NCI-H1694 treated with DMSO at 0.1 percent for 48 hours (cell line): ENCODE results near the gene EEFSEC.
"Not testable (repeated sequence)": the region's sequence is repeated elsewhere in the genome, so short reads cannot be mapped to it uniquely, and the experiment has no call there.

Experiments
- DNase-seq: peaks from one replicate; lab custom pipeline; 2025; lab: John Stamatoyannopoulos, UW

Gene EEFSEC

DNA sequence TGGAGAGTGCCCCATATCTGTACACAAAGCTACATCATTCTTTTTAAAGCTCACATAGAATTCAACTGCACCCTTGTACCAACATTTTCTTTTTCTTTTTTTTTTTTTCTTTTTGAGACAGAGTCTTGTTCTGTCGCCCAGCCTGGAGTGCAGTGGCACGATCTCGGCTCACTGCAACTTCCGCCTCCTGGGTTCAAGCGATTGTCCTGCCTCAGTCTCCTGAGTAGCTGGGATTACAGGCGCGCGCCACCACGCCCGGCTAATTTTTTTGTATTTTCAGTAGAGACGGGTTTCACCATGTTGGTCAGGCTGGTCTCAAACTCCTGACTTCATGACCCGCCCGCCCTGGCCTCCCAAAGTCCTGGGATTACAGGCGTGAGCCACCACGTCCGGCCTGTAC is 1.1 kb downstream of the EEFSEC start:
- not testable (repeated sequence) for DNase-seq

- DNase-seq: no peak
Observed at GRCh38 chr3:128155616-128156360, 2.5 kb downstream of the EEFSEC start.

DNA sequence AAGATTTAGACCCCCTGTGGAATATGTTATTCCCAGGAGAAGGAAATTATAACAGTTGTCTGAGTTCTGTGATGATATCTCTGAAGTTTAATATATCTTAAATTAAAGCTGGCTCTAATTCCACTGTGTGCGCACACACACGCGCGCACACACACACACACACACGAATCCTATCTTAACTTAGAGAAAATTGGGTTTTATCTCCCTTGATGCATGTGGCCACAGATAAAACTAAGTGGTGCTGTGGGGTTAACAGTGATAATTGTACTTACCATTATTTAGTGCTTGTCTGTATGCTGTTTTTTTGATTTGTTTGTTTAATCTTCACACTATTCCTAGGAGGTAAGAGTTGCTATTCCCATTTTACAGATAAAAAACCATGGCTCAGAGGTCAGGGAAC is 7.4 kb downstream of the EEFSEC start:
- DNase-seq: no peak

DNA sequence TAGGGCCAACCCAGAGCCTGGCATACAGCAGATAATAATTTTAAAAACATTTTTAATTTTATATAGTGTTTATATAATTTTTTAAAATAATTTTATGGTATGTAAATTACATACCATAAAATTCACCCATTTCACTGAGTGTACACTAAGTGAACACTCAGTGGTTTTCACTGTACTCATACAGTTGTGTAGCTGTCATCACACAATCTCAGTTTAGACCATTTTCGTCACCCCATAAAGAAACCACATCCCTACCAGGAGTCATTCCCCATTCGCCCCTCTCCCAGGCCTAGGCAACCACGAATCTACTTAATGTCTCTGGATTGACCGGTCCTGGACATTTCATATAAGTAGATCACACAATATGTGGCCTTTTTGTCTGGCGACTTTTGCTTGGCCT is 10.2 kb downstream of the EEFSEC start:
- DNase-seq: no peak

GRCh38 chr3:128166971-128167453 is 13.7 kb downstream of the EEFSEC start:
- no peak for DNase-seq

- DNase-seq: no peak
Observed at GRCh38 chr3:128167646-128167972, 14.3 kb downstream of the EEFSEC start.

- no peak for DNase-seq
Observed at GRCh38 chr3:128167973-128168674, 14.8 kb downstream of the EEFSEC start.

GRCh38 chr3:128168836-128169235 is 15.6 kb downstream of the EEFSEC start:
- DNase-seq: no peak

DNA sequence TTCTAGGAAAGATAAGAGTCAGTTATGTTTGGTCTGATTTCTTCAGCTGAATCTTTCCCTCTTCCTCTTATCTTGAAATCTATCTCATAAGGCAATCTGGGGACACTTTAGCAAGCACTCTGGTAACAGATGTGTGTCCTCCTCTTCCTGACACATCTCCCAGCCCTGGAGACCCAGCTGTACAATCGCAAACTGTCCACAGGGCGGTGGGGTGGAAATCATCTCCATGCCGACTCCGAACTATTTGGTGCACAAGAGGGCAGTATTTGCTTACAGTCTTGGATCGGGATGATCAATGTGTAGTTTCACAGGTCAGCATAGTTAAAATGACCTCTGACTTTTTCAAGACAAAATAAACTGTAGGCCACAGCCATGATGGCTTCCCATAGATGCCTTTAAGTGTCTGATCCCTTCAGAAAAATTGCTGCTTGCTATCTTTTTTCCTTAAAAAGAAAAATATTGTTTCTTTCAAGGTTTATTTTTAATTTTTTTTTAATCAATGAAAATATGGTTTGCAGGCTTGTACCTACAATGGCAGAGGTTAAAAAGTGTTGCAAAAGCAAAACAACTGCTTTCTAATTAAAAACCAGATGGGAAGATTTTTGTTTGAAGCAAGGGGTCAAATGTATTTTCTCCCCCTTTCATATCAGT is 17.7 kb downstream of the EEFSEC start:
- DNase-seq: peak; percentile 22

- no peak for DNase-seq
Observed at GRCh38 chr3:128173200-128173599, 19.9 kb downstream of the EEFSEC start.

DNA sequence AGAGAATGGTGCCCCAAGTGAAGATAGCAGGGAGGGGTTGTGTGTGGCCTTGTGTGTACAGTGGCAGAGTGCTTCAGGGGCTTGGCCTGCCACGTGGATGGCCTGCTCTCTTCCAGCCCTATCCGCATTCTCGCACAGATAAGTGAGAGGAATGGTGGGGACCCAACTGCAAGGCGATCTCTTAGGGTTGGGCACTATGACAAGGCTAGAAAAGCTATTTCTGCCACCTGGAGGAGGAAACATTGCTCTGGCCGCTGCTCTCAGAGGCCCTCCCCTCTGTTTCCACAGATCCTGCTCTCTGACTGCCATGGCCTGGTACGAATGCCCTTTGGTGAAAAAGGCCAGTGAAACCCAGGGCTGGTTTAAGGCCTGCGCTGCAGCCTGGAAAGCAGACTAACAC is 20.6 kb downstream of the EEFSEC start:
- no peak for DNase-seq

DNA sequence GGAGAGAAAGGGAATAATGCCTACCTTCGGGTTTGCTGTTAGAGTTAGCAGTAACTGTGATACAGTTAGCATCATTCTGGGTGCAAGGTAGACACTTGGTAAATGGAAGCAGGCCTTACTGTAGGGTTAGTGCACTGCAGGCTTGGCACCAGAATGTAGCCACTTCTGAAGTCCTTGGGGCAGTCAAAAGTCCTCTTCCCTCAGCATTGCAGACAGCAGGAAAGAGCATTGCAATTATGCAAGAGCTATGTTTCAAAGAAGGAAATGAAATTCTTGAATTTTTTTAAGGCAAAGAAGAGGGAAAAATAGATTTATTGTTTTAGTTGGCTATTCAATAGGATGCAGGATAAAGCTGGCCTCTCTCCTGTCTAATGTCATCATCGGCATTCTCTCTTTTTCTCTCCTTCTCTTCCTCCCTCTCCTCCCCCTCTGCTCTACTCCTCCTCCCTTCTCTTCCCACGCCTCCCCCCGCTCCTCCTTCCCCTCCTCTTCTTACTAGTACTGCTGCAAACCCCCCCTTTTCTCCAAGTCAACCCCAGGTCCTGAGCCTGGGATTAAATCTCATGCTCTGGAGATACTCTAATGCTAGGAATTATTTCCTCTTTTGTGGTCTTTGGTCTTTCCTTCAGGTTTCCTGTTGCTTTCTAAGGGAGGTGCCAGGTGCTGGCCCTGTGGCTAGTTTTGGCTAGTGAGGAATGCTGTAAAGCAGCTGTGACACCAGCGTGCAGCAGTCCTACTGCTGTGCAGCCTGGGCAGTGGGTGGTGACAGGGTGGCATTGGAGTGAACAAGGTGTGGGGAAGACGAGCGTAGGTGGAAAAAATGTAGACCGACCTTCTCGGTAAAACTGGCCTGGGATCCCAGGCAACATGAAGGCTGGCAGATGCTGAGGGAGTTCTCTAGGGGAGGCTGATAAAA is 21.7 kb downstream of the EEFSEC start:
- no peak for DNase-seq

DNA sequence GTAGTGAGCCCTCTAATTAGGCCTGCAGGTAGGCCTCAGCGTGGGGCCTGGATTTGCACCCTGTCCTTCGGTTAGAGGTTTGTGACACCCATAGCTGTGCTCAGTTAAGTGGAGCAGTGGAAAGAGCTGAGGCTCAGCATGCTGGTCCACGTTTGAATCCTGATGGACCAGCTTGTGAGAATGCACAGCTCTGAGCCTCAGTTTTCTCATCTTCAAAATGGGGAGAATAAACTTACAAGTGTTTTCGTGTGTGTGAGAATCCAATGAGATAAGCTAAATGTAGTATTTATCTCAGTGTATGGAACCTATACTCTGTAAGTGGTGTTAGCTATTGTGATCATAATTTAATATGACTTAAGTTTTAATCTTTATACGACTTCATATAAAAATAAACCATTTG is 22.5 kb downstream of the EEFSEC start:
- no peak for DNase-seq

DNA sequence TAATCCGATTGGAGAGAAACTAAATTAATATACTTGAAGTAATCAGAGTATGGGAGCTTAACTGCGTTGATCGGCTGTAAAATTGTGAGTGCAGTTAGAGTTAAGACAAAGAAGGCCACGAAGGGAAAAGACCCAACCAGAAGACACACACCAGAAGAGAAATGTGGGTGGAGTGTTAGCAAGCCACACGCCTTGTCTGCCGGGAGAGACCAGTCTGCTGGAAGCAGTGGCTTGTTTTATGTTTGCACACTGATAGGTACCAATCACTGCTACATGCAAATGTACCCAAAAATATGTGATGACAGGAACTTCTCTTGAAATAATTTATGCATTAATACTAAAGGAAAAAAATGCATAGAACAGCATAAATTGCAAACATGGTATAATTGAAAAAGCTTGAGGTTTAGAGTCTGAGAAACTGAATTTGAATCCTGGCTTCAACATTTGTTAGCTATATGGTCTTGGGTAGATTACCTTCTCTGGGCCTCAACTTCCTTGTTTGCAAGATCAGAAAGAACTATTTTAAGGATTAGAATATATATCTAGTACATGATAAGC is 23.1 kb downstream of the EEFSEC start:
- no peak for DNase-seq

DNA sequence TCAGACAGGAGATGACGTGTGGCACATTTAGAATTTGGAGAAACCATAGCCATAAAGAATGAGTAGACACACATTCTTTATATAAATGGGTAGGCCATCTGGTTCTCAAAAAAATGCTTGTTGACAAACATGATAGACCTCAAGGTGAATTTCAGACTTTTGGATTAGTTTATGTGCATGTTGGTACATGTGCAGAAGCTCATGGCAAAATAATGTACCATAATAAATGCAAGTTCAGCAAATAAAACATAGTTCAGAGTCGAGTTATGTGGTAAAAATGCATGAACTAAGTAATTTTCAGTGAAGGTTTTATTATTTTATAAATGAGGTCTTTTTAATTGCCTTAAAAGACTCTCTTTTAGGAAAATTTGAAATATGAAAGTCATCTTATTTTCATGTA is 24.6 kb downstream of the EEFSEC start:
- no peak for DNase-seq

- DNase-seq: no peak
Observed at GRCh38 chr3:128178782-128179483, 25.7 kb downstream of the EEFSEC start.

- DNase-seq: no peak
Observed at GRCh38 chr3:128179484-128179819, 26.2 kb downstream of the EEFSEC start.

DNA sequence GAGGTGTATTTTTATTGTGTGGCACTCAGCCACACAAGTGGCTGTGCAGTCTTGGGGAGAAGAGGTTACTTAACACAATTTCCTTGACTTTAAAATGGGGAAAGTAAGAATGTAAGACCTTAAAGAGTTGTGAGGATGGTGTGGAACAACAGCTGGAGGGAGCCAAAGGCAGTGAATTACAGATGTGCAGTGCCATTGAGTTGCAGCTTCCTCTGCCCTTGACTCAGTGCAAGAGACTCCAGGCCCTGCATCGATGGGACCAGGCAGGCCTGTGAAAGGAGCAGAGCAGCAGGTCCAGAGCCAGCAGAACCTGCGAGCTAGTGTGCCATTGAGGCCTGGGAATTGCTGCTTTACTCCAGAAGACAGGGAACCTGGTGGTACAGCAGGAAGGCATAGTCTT is 27.2 kb downstream of the EEFSEC start:
- no peak for DNase-seq

GRCh38 chr3:128180913-128181312 is 27.6 kb downstream of the EEFSEC start:
- DNase-seq: no peak

DNA sequence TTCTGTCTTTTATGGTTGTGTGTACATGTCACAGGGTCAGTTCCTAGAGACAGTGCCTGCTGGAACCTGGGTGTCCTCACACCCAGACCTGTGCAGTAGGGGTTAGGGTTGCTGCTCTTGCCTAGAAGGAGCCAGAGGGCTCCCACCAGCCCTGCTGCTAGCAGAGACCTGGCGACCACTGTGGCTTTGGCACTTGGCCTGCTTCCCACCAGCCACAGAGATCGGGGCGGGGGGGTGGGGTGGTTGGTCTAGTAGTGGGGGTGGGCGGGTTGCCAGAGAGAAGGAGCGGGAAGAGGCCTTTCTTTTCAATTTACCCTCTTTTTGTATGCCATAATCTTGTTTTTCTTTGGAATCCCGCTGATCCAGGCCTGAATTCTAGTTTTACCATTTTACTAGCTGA is 29.4 kb downstream of the EEFSEC start:
- DNase-seq: no peak
